Kidney epithelial cell (primary cell): ENCODE results near the gene PRPS1. TPM values are rescaled to one million over a fixed set of nuclear protein-coding genes. Genes with fewer than 3 reads are reported as not detected.

ENCODE experiments used
- DNase-seq: peaks from one replicate; pipeline ENCODE4 v3.0.0-alpha.2; 2010; ENCODE audit warnings: low read depth
- H3K27me3 ChIP-seq: 2 replicates; pipeline ENCODE4 v1.6.0; 2011; ENCODE audit warnings: low read length; ENCODE audit not compliant: control insufficient read depth, insufficient read depth
- H3K36me3 ChIP-seq: 2 replicates; pipeline ENCODE4 v1.5.1; 2011; ENCODE audit warnings: low read length; ENCODE audit not compliant: control insufficient read depth, insufficient read depth
- H3K4me3 ChIP-seq: 2 replicates; pipeline ENCODE4 v1.5.1; 2011; ENCODE audit warnings: low read depth, mild to moderate bottlenecking, control low read depth, low read length
- CTCF ChIP-seq: IDR thresholded peaks from 2 replicates; pipeline ENCODE4 v1.5.1; 2011; ENCODE audit warnings: mild to moderate bottlenecking, moderate library complexity, low read length, control low read depth, inconsistent platforms; ENCODE audit not compliant: insufficient read depth, poor library complexity, severe bottlenecking
- total RNA-seq: library from RNA; depleted of rRNA; stranded (reverse); fragments of >200 nt; gene quantifications from 2 replicates; pipeline ENCODE4 v1.2.3, GENCODE V29; 2015

Gene PRPS1
- total RNA-seq, 1 donor from 2014 or later, result 22.4 TPM

- Histone ChIP-seq H3K4me3 (no peak overlapping the region), H3K27me3 (no peaks in the 10 kb centered on the region), H3K36me3 (no peaks in the 10 kb centered on the region)
- no peak for TF ChIP-seq CTCF
- DNase-seq, result no peak
These were observed 30.5 kb upstream of the PRPS1 start for GRCh38 chrX:107597791-107598190.

- Histone ChIP-seq H3K4me3 (no peak overlapping the region), H3K36me3 (no peaks in the 10 kb centered on the region), H3K27me3 (no peaks in the 10 kb centered on the region)
- DNase-seq, result no peak
- TF ChIP-seq CTCF, result no peak
These were observed 28.9 kb upstream of the PRPS1 start for GRCh38 chrX:107599450-107599861.

GRCh38 chrX:107600366-107600765, 27.9 kb upstream of the PRPS1 start:
- Histone ChIP-seq H3K27me3 (no peaks in the 10 kb centered on the region), H3K36me3 (no peaks in the 10 kb centered on the region), H3K4me3 (no peak overlapping the region)
- no peak for DNase-seq
- TF ChIP-seq CTCF, result no peak

GRCh38 chrX:107601326-107601725, 27.0 kb upstream of the PRPS1 start:
- TF ChIP-seq CTCF, result no peak
- Histone ChIP-seq H3K4me3 (no peak overlapping the region), H3K27me3 (no peaks in the 10 kb centered on the region), H3K36me3 (no peaks in the 10 kb centered on the region)
- no peak for DNase-seq

GRCh38 chrX:107601759-107602158, 26.6 kb upstream of the PRPS1 start:
- no peak for TF ChIP-seq CTCF
- H3K36me3 ChIP-seq, result no peaks in the 10 kb centered on the region
- no peaks in the 10 kb centered on the region for H3K27me3 ChIP-seq
- H3K4me3 ChIP-seq, result no peak overlapping the region
- DNase-seq, result no peak

- TF ChIP-seq CTCF, result no peak
- DNase-seq, result no peak
These were observed 25.5 kb upstream of the PRPS1 start for GRCh38 chrX:107602694-107603239.

More at GRCh38 chrX:107602694-107603239, 25.5 kb upstream of the PRPS1 start:
- no peaks in the 10 kb centered on the region for H3K36me3 ChIP-seq
- no peak overlapping the region for H3K4me3 ChIP-seq
- H3K27me3 ChIP-seq, result no peaks in the 10 kb centered on the region
